ENCODE data around the gene POU2AF2.

- TF ChIP-seq CTCF (conservative IDR thresholded peaks at IDR 0.05 in 1 of 2, IDR thresholded peaks at IDR 0.05 in 1 of 2; ENCODE audit: extremely low read depth in 1 of 2, insufficient read depth in 1 of 2, low read depth in 1 of 2, low read length in 2 of 2) (no peak), EZH2 (IDR thresholded peaks at IDR 0.05; ENCODE audit: borderline replicate concordance, low read length) (no peak)
Observed at GRCh38 chr11:111220721-111221120, 24.8 kb upstream of the POU2AF2 start.
